HepG2 (cell line): ENCODE data around the gene DGKB.

Experiments
- ARNT ChIP-seq: fragments of 450-650 bp; IDR thresholded peaks from 2 replicates; pipeline ENCODE4 v1.6.1; 2017
- HIC2 ChIP-seq: sonication (generic); formaldehyde crosslinking; IDR thresholded peaks from 2 replicates; pipeline ENCODE4 v1.9.0; 2022; ENCODE audit warnings: low read depth, missing genetic modification reagents
- MAX ChIP-seq: IDR thresholded peaks from 2 replicates; pipeline ENCODE4 v1.6.1; 2012; ENCODE audit warnings: inconsistent platforms
- MIXL1 ChIP-seq: IDR thresholded peaks from 2 replicates; pipeline ENCODE4 v1.6.1; 2016
- NFKB2 ChIP-seq: sonication (generic); formaldehyde crosslinking; IDR thresholded peaks from 2 replicates; pipeline ENCODE4 v1.4.0; 2020; ENCODE audit warnings: missing genetic modification reagents, borderline replicate concordance
- ZNF546 ChIP-seq: sonication (generic); formaldehyde crosslinking; conservative IDR thresholded peaks from 2 replicates; pipeline ENCODE4 v1.8.1; 2023; ENCODE audit warnings: mild to moderate bottlenecking, missing genetic modification reagents
- ZNF891 ChIP-seq: sonication (generic); formaldehyde crosslinking; IDR thresholded peaks from 2 replicates; pipeline ENCODE4 v1.5.0; 2020; ENCODE audit warnings: mild to moderate bottlenecking, missing genetic modification reagents

GRCh38 chr7:14734839-14735321, 167.7 kb downstream of the DGKB start:
- TF ChIP-seq MIXL1 (no peak), ZNF546 (no peak), ZNF891 (CRISPR knock-in tag) (no peak), NFKB2 (no peak), MAX (no peak), ARNT (no peak), HIC2 (CRISPR knock-in tag) (no peak)
